Medulla oblongata (tissue), 1 donor: Measurements from ENCODE around the gene RNF121.

Source experiments
- DNase-seq: peaks from one replicate; pipeline ENCODE4 v3.0.0-alpha.2; 2015; ENCODE audit errors: extremely low spot score

Gene RNF121

GRCh38 chr11:72037554-72038311, 108.9 kb downstream of the RNF121 start:
- DNase-seq: no peak

DNA sequence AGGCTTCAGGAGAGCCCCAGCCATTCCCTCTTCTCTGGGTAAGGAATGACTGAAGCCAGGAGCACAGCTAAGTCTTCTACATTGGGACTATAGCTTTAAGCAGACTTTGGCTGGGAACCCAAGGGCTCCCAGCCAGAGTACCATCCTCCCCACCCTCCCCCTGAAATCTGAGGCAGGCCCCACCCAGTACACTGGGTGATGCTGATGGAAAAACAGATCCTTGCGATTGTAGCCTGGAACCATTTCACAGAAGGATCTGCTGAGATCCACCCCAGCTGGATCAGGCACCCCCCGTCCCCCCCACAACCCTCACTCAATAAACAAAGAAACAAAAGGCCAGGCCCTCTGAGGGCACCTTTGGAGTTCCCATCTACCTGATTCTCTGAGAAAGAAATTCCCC, 109.6 kb downstream of the RNF121 start:
- peak; percentile 77 for DNase-seq

GRCh38 chr11:72039031-72039855, 110.4 kb downstream of the RNF121 start:
- peak; percentile 40 for DNase-seq

- DNase-seq: peak; percentile 57
These were observed 111.1 kb downstream of the RNF121 start for GRCh38 chr11:72039856-72040401.

- peak; percentile 97 for DNase-seq
These were observed 111.9 kb downstream of the RNF121 start for GRCh38 chr11:72040491-72041363.

DNA sequence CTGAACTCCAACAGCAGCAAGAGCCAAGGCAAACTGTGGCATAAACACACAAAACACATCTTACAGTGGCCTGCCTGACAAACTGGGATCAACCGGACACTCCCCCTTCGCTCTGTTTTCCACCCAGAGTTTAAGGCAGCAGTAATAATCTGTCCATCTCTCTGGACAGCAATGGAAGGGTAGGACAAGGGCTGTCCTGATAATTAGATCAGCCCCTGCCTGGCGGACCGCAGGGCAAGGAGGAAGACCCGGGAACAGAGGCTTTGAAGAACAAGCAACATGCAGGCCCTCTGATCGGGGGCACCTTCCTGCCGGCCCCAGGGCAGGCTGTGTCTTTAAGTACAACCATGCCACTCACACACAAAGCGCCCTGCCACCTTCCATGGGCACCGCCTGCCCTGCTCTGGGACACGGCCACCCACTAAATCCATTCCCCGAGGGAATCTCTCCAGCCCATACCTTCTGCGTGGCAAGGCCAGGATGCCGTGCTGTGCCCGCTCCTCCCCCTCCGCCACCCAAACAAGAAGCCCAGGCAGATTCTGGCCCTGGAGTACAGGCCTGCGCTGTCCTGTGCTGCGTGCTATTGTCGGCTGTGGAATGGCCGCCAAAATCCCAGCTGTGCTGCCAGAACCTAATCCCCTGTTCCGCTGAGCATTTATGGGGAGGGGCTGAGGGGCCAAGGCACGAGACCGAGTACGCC, 112.7 kb downstream of the RNF121 start:
- peak; percentile 87 for DNase-seq

DNA sequence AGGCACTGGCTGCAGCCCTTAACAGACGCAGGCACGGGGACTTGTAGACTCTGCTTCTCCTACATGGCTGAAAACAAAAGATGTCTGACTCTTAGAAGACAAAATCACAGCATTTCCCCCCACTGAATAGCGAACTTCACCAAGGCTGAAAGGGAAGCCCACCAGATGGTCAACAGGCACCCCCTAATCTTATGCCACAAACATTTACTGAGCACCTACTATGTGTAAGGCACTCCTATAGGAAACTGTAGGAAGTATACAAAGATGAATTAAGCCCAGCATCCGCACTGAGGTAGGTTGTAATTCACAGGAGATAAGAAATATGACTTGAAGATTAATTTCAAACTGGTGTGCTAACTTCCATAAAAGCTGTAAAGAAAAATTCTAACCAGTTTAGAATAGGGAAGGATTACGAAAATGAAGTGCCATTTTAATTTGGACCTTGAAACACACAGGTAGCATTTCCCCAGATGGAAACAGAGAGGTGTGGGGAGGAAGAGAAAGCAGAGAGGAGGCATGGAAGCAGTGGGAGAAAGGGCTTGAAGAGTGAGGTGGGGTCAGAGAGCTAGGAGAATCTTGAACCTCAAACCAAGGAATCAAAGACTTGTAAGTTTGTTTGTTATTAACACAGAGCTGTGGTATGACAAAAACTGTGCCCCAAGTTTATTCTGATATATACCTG, 113.4 kb downstream of the RNF121 start:
- peak; percentile 45 for DNase-seq

- peak; percentile 31 for DNase-seq
These were observed 117.0 kb downstream of the RNF121 start for GRCh38 chr11:72045849-72046248.
